CD4-positive, alpha-beta memory T cell (primary cell): ENCODE data around the gene ATP2B1. TPM values are rescaled to one million over a fixed set of nuclear protein-coding genes. Genes with fewer than 3 reads are reported as not detected.
A peak's percentile ranks its signal among the peaks of the same experiment; 100 is the strongest.

Source experiments
- CTCF ChIA-PET: fragments of 350-600 bp; sonication (Branson Sonifier 250); formaldehyde crosslinking; loops from one replicate; lab custom pipeline; 2021; ENCODE audit warnings: inconsistent platforms; ENCODE audit not compliant: partially characterized antibody; lab: Charles Lee
- POLR2A ChIA-PET: fragments of 350-600 bp; sonication (Branson Sonifier 250); formaldehyde crosslinking; loops from one replicate; lab custom pipeline; 2021; ENCODE audit not compliant: partially characterized antibody; lab: Charles Lee
- DNase-seq, 5 donors: peaks; one replicate each; pipeline versions ENCODE4 v3.0.0 to v3.0.0-alpha.2; 2020 to 2022; ENCODE audit warnings: mixed read lengths in 1 of 5
- H3K27ac ChIP-seq: one replicate; pipeline ENCODE4 v1.7.0; 2013; ENCODE audit warnings: low read depth, low read length
- H3K27me3 ChIP-seq: 2 replicates; pipeline ENCODE4 v1.7.0; 2013; ENCODE audit warnings: mild to moderate bottlenecking, low read length, moderate library complexity; ENCODE audit not compliant: insufficient read depth
- H3K36me3 ChIP-seq: 2 replicates; pipeline ENCODE4 v1.7.0; 2013; ENCODE audit warnings: mild to moderate bottlenecking, low read length, moderate library complexity; ENCODE audit not compliant: insufficient read depth
- H3K4me1 ChIP-seq: 2 replicates; pipeline ENCODE4 v1.7.0; 2013; ENCODE audit warnings: mild to moderate bottlenecking, low read length, moderate library complexity; ENCODE audit not compliant: insufficient read depth
- H3K4me3 ChIP-seq, 2 donors: one replicate each; pipeline ENCODE4 v1.7.0; 2013; ENCODE audit warnings: low read length in 2 of 2, mild to moderate bottlenecking in 1 of 2
- H3K9me3 ChIP-seq, 2 donors: one replicate each; pipeline ENCODE4 v1.7.0; 2013; ENCODE audit warnings: low read length in 2 of 2, control low read depth in 1 of 2; ENCODE audit not compliant: control insufficient read depth in 1 of 2
- H3K27ac Mint-ChIP-seq, 7 donors: one replicate each; pipeline ENCODE4 v1.8.0; 2020 to 2021; ENCODE audit warnings: mixed read lengths in 7 of 7, mild to moderate bottlenecking in 6 of 7, inconsistent platforms in 3 of 7, moderate library complexity in 3 of 7
- H3K27me3 Mint-ChIP-seq, 2 donors: one replicate each; pipeline ENCODE4 v1.8.0; 2020 to 2021; ENCODE audit warnings: mixed read lengths in 2 of 2
- H3K36me3 Mint-ChIP-seq, 2 donors: one replicate each; pipeline ENCODE4 v1.8.0; 2020 to 2021; ENCODE audit warnings: mixed read lengths in 2 of 2, inconsistent platforms in 1 of 2, mild to moderate bottlenecking in 1 of 2
- H3K4me1 Mint-ChIP-seq, 4 donors: one replicate each; pipeline ENCODE4 v1.8.0; 2020 to 2021; ENCODE audit warnings: mixed read lengths in 4 of 4, mild to moderate bottlenecking in 1 of 4
- H3K4me3 Mint-ChIP-seq, 8 donors: one replicate each; pipeline ENCODE4 v1.8.0; 2020 to 2021; ENCODE audit warnings: mixed read lengths in 8 of 8, mild to moderate bottlenecking in 7 of 8, moderate library complexity in 6 of 8, inconsistent platforms in 3 of 8
- H3K9me3 Mint-ChIP-seq, 8 donors: one replicate each; pipeline ENCODE4 v1.8.0; 2020 to 2021; ENCODE audit warnings: mixed read lengths in 8 of 8, mild to moderate bottlenecking in 5 of 8, inconsistent platforms in 3 of 8, moderate library complexity in 1 of 8
- intact Hi-C: fragments of 100-400 bp; cut with micrococcal nuclease; formaldehyde crosslinking; loops from one replicate; pipeline ENCODE4 v1.15.1; 2023
- polyA plus RNA-seq, 2 donors: library from polyadenylated mRNA; unstranded; fragments of 300-500 nt; fragmentation: Illumina TruSeq; gene quantifications; one replicate each; pipeline ENCODE4 v1.2.3, GENCODE V29; 2021
- total RNA-seq, 2 experiments: library from RNA; stranded (reverse); gene quantifications; one replicate each; pipeline ENCODE4 v1.2.3, GENCODE V29; 2021

ATP2B1 gene
- total and polyA plus RNA-seq, 4 experiments from 2014 or later: 57.3 to 86.0 (median 72.6) TPM

DNA sequence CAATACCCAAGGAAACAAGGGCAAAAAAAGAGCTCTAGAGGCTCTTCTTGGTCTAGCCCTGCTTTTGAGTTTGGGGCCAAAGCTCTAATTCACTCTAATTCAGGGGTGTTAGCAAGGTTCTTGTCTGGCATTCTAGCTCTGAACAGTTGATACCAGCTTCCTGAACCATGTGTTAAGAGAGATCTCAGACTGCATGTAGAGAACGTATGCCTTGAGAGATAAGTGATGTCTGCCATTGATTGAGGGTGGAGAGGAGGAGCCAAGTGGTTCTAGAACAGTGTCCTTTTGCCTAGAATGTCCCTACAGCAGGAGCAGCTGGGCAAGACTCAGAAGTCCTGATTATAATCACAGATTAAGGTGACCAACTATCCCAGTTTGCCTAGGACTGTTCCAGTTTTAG is 164.6 kb downstream of the ATP2B1 start:
- H3K27ac ChIP-seq: no peak overlapping the region
- ChIA-PET CTCF (interaction anchor here (0.8 to 6.5 kb wide), 31 partner anchors 8 to 1415 kb away, joined by 3 to 134 read pairs (median 5); partner anchors contain the start of gene GALNT4), POLR2A (no interaction called here)
- H3K36me3 ChIP-seq: no peaks in the 10 kb centered on the region
- H3K9me3 ChIP-seq: no peaks in the 10 kb centered on the region
- H3K4me1 ChIP-seq: no peaks in the 10 kb centered on the region
- no peaks in the 10 kb centered on the region for H3K27me3 ChIP-seq
- intact Hi-C loops: loop anchor here (5.0 to 10.0 kb wide), 2 partner anchors 708 to 791 kb away; no protein-coding TSS in a partner anchor
- no peak overlapping the region for H3K4me3 ChIP-seq
- no peak overlapping the region for H3K4me3 Mint-ChIP-seq
- DNase-seq: no peak
- H3K27ac Mint-ChIP-seq: peak overlapping the region in 1 of 7 donors; percentile 32
- no peaks in the 10 kb centered on the region for H3K9me3 Mint-ChIP-seq
- H3K4me1 Mint-ChIP-seq: peaks cover 4 to 16% (median 10%) of the 10 kb centered on the region in 4 donors
- H3K27me3 Mint-ChIP-seq: peaks cover 0 to 3% of the 10 kb centered on the region in 2 donors
- peaks cover 0 to 1% of the 10 kb centered on the region in 2 donors for H3K36me3 Mint-ChIP-seq

DNA sequence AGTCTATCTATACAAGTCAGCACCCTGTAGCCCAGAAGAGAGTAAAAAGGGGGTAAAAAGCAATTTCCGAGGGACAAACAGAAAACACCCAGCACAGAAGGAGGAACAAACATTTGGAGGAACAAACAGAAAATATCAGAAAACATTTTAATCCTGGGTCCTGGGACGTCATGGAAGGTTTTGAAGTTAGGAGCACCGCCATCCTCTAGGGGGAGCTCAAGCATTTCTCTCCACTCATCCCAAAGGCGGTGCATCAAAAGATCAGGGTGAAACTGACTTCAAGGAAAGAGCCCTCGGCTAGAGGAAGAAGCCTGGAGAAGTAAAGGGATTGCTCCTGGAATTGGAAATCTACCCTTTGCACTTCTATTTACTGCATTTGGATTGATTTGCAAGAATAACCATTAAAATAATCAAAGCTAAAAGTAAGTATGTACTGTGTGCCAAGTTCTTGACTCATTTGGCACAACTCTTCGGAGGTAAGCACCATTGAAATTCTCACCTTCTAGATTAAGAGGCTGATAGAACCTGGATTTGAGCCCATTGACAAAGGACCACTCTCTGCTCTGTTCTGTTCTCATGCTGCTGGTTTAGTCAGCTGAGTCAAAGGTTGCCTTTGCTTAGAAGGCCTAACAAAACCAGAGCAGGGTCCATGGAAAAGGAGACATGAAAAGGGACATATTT is 165.6 kb downstream of the ATP2B1 start:
- Histone ChIP-seq H3K4me3 (no peak overlapping the region), H3K9me3 (no peaks in the 10 kb centered on the region), H3K4me1 (no peaks in the 10 kb centered on the region), H3K36me3 (no peaks in the 10 kb centered on the region), H3K27me3 (no peaks in the 10 kb centered on the region), H3K27ac (no peak overlapping the region)
- peak; percentile 64 to 72 (median 69) for DNase-seq
- peak overlapping the region in 4 of 7 donors; percentile 14 to 41 (median 36) for H3K27ac Mint-ChIP-seq
- peaks cover 0 to 1% of the 10 kb centered on the region in 2 donors for H3K36me3 Mint-ChIP-seq
- peaks cover 0 to 3% of the 10 kb centered on the region in 2 donors for H3K27me3 Mint-ChIP-seq
- H3K9me3 Mint-ChIP-seq: no peaks in the 10 kb centered on the region
- intact Hi-C loops: loop anchor here (1.0 to 10.0 kb wide), 8 partner anchors 316 to 1416 kb away; no protein-coding TSS in a partner anchor
- H3K4me3 Mint-ChIP-seq: peak overlapping the region in 1 of 8 donors; percentile 18
- ChIA-PET POLR2A (interaction anchor here (1.2 kb wide), 1 partner anchor 166 kb away, joined by 3 read pairs; no protein-coding TSS in a partner anchor), CTCF (interaction anchor here (0.7 to 6.5 kb wide), 33 partner anchors 9 to 1416 kb away, joined by 3 to 134 read pairs (median 5); partner anchors contain the start of gene GALNT4)
- H3K4me1 Mint-ChIP-seq: peaks cover 4 to 16% (median 10%) of the 10 kb centered on the region in 4 donors

DNA sequence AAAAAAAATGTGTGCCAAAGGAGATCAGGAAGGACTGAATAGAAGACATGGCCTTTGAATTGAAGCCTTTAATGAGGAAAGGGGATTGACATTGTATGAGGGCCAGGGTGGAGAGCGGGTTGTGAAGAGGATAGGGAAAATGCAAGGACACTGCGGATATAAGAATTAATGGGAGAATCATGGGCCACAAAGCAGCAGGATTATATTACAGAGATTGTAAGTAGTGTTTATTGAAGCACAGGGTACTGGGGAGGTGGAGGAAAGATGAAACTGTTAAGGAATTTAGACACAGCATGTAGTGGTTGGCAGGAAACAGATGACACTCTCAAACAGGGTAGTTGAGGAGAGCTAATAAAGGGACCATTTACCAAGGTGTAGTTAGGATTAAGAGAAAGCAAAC is 166.4 kb downstream of the ATP2B1 start:
- Histone ChIP-seq H3K36me3 (no peaks in the 10 kb centered on the region), H3K27me3 (no peaks in the 10 kb centered on the region), H3K4me1 (no peaks in the 10 kb centered on the region), H3K4me3 (no peak overlapping the region), H3K9me3 (no peaks in the 10 kb centered on the region), H3K27ac (no peak overlapping the region)
- CTCF ChIA-PET: interaction anchor here (1.1 to 6.5 kb wide), 12 partner anchors 13 to 1398 kb away, joined by 3 to 134 read pairs (median 8); no protein-coding TSS in a partner anchor
- no peak overlapping the region for H3K4me3 Mint-ChIP-seq
- H3K27ac Mint-ChIP-seq: peak overlapping the region in 3 of 7 donors; percentile 25 to 77 (median 58)
- H3K4me1 Mint-ChIP-seq: peaks cover 4 to 16% (median 10%) of the 10 kb centered on the region in 4 donors
- no peak for DNase-seq
- peaks cover 0 to 1% of the 10 kb centered on the region in 2 donors for H3K36me3 Mint-ChIP-seq
- POLR2A ChIA-PET: no interaction called here
- intact Hi-C loops: loop anchor here (5.0 to 10.0 kb wide), 2 partner anchors 710 to 793 kb away; no protein-coding TSS in a partner anchor
- no peaks in the 10 kb centered on the region for H3K9me3 Mint-ChIP-seq
- peaks cover 0 to 3% of the 10 kb centered on the region in 2 donors for H3K27me3 Mint-ChIP-seq

DNA sequence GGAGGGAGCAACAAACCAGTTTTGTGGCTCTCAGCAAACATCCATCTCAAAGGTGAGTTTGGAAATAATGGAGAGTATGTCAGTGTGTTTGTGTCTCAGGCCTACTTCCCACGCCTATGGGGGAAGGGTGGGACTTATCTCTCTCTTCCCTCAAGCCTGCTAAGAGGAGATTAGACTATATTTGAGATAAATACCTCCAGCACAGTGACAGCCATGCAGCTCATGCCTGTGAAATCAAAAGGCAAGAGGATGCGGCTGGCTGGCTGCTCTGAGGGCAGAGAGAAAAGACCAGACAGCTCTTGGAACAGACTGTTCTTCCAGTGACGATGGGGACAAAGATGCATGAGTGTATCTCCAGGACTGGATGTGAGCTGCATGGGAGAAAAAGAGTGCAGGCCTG is 168.1 kb downstream of the ATP2B1 start:
- H3K4me1 ChIP-seq: no peaks in the 10 kb centered on the region
- H3K27me3 ChIP-seq: no peaks in the 10 kb centered on the region
- DNase-seq: no peak
- no peak overlapping the region for H3K4me3 ChIP-seq
- no peaks in the 10 kb centered on the region for H3K27me3 Mint-ChIP-seq
- H3K36me3 ChIP-seq: no peaks in the 10 kb centered on the region
- H3K9me3 ChIP-seq: no peaks in the 10 kb centered on the region
- CTCF ChIA-PET: interaction anchor here (1.0 to 6.5 kb wide), 3 partner anchors 309 to 563 kb away, joined by 3 to 134 read pairs (median 4); no protein-coding TSS in a partner anchor
- intact Hi-C loops: loop anchor here (5.0 to 10.0 kb wide), 2 partner anchors 712 to 794 kb away; no protein-coding TSS in a partner anchor
- peaks cover 4 to 16% (median 10%) of the 10 kb centered on the region in 4 donors for H3K4me1 Mint-ChIP-seq
- H3K36me3 Mint-ChIP-seq: peaks cover 0 to 1% of the 10 kb centered on the region in 2 donors
- H3K4me3 Mint-ChIP-seq: no peak overlapping the region
- no peak overlapping the region for H3K27ac ChIP-seq
- H3K9me3 Mint-ChIP-seq: no peaks in the 10 kb centered on the region
- POLR2A ChIA-PET: no interaction called here
- H3K27ac Mint-ChIP-seq: peak overlapping the region in 1 of 7 donors; percentile 11

DNA sequence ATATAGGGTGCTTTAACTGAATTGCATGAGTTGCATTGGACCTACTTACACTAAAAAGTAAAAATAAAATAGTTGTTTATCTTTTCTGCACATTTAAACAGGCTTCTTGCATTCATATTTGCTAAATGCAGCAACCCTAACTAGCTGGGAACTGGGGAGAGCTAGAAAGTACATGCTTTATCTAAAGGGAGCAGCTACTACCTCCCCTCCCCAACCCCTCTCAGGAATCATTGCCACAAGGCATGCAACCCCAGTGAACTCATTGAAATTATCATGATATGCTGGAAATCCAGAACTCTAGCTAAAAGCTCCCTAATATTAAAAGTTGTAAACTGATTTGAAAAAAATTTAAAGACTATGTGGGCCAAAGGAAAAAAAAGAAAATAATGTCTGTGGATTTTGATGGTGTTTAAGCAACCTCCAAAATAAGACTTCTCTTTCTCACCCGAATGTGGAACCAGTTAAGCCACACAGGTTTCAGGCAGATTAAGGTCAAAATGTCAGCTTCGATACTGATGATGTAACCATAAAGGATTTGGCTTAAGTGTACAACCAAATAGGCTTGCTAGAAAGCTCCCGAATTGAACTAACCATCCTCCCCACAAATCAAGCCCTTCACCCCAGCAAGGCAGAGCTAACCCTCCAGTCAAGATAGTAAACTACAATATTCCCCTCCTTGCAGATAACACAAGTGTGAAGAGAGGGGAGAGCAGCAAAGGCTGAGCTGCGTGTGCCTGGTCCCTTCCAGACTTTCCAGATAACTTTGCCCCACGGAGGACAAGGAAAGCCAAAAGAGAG is 169.0 kb downstream of the ATP2B1 start:
- ChIA-PET POLR2A (interaction anchor here (1.2 kb wide), 1 partner anchor 13 kb away, joined by 3 read pairs; the partner anchor contains the start of gene POC1B), CTCF (interaction anchor here (0.9 to 6.5 kb wide), 7 partner anchors 16 to 564 kb away, joined by 3 to 134 read pairs (median 4); partner anchors contain the start of gene ATP2B1)
- H3K27ac ChIP-seq: no peak overlapping the region
- no peaks in the 10 kb centered on the region for H3K27me3 ChIP-seq
- no peaks in the 10 kb centered on the region for H3K4me1 ChIP-seq
- H3K9me3 ChIP-seq: no peaks in the 10 kb centered on the region
- H3K4me3 ChIP-seq: no peak overlapping the region
- no peak for DNase-seq
- H3K4me1 Mint-ChIP-seq: peaks cover 4 to 16% (median 10%) of the 10 kb centered on the region in 4 donors
- H3K9me3 Mint-ChIP-seq: no peaks in the 10 kb centered on the region
- peak overlapping the region in 2 of 7 donors; percentile 8 to 30 for H3K27ac Mint-ChIP-seq
- peaks cover 0 to 1% of the 10 kb centered on the region in 2 donors for H3K36me3 Mint-ChIP-seq
- intact Hi-C loops: loop anchor here (5.0 to 10.0 kb wide), 2 partner anchors 713 to 795 kb away; no protein-coding TSS in a partner anchor
- H3K36me3 ChIP-seq: no peaks in the 10 kb centered on the region
- no peak overlapping the region for H3K4me3 Mint-ChIP-seq
- H3K27me3 Mint-ChIP-seq: no peaks in the 10 kb centered on the region

DNA sequence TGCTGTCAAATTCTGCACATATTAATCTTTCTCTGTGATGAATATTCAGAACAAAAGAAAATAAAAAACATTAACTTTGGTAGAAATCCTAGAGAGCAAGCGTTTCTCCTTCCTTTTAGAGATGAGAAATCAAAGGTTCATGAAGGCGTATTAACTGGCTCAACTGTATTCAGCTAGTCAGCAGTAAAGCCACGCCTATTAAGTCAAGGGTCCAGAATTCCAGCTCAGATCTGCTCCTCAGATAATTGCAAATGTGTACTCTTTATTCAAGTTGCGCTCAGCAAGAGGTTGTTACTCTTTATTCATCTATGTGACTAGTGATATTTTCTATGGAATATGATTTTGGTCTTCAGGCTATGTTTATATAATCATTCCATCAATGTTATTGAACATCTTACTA is 169.7 kb downstream of the ATP2B1 start:
- no peaks in the 10 kb centered on the region for H3K27me3 ChIP-seq
- no peak overlapping the region for H3K27ac Mint-ChIP-seq
- H3K4me3 ChIP-seq: no peak overlapping the region
- H3K27me3 Mint-ChIP-seq: no peaks in the 10 kb centered on the region
- no peaks in the 10 kb centered on the region for H3K9me3 Mint-ChIP-seq
- ChIA-PET POLR2A (interaction anchor here (1.2 kb wide), 1 partner anchor 12 kb away, joined by 3 read pairs; the partner anchor contains the start of gene POC1B), CTCF (interaction anchor here (0.8 to 6.5 kb wide), 7 partner anchors 11 to 565 kb away, joined by 3 to 134 read pairs (median 4); partner anchors contain the start of gene ATP2B1)
- intact Hi-C loops: no loop called here
- H3K27ac ChIP-seq: no peak overlapping the region
- H3K9me3 ChIP-seq: no peaks in the 10 kb centered on the region
- H3K4me1 ChIP-seq: no peaks in the 10 kb centered on the region
- H3K4me1 Mint-ChIP-seq: peaks cover 4 to 16% (median 10%) of the 10 kb centered on the region in 4 donors
- H3K36me3 ChIP-seq: no peaks in the 10 kb centered on the region
- H3K4me3 Mint-ChIP-seq: no peak overlapping the region
- DNase-seq: no peak
- peaks cover 0 to 1% of the 10 kb centered on the region in 2 donors for H3K36me3 Mint-ChIP-seq
